KMS-11 (cell line): Measurements from ENCODE around the gene FOXI3.
"Not testable (repeated sequence)": the region's sequence is repeated elsewhere in the genome, so short reads cannot be mapped to it uniquely, and the experiment has no call there.

Experiments used
- H2AFZ ChIP-seq: fragments of 200-600 bp; sonication (generic); 2 replicates; pipeline ENCODE4 v1.6.1; 2016; ENCODE audit warnings: antibody characterized with exemption, mixed run types, low read depth
- H3K27ac ChIP-seq: fragments of 200-600 bp; sonication (generic); 2 replicates; pipeline ENCODE4 v1.6.1; 2016; ENCODE audit warnings: mild to moderate bottlenecking, mixed run types
- H3K27me3 ChIP-seq: fragments of 200-600 bp; sonication (generic); 2 replicates; pipeline ENCODE4 v1.6.1; 2017; ENCODE audit warnings: mild to moderate bottlenecking, low read depth, mixed run types, moderate library complexity; ENCODE audit not compliant: insufficient read depth
- H3K36me3 ChIP-seq: fragments of 200-600 bp; sonication (generic); 2 replicates; pipeline ENCODE4 v1.6.1; 2017; ENCODE audit warnings: mild to moderate bottlenecking, mixed run types; ENCODE audit not compliant: insufficient read depth
- H3K4me1 ChIP-seq: fragments of 200-600 bp; sonication (generic); 2 replicates; pipeline ENCODE4 v1.6.1; 2016; ENCODE audit warnings: mild to moderate bottlenecking, low read depth, mixed run types; ENCODE audit not compliant: poor library complexity, severe bottlenecking
- H3K4me2 ChIP-seq: fragments of 200-600 bp; sonication (generic); 2 replicates; pipeline ENCODE4 v1.7.0; 2016; ENCODE audit warnings: mild to moderate bottlenecking, mixed run types
- H3K4me3 ChIP-seq: fragments of 200-600 bp; sonication (generic); IDR thresholded peaks from 2 replicates; pipeline ENCODE4 v1.6.1; 2017; ENCODE audit warnings: low read depth, low read length, mixed read lengths; ENCODE audit not compliant: insufficient read depth
- H3K79me2 ChIP-seq: fragments of 200-600 bp; sonication (generic); 2 replicates; pipeline ENCODE4 v1.6.1; 2016; ENCODE audit warnings: low read depth, mixed run types; ENCODE audit not compliant: insufficient read depth
- H3K9ac ChIP-seq: fragments of 200-600 bp; sonication (generic); 2 replicates; pipeline ENCODE4 v1.6.1; 2016; ENCODE audit warnings: mild to moderate bottlenecking, mixed run types
- H4K20me1 ChIP-seq: fragments of 200-600 bp; sonication (generic); 2 replicates; pipeline ENCODE4 v1.6.1; 2016; ENCODE audit warnings: mild to moderate bottlenecking, mixed run types; ENCODE audit not compliant: insufficient read depth
- TF ChIP-seq, protein P1 (sequence below): fragments of 200-600 bp; sonication (generic); conservative IDR thresholded peaks from 2 replicates; pipeline ENCODE4 v1.6.1; 2017; ENCODE audit warnings: low read depth, mild to moderate bottlenecking, antibody characterized with exemption, low read length, moderate library complexity, mixed read lengths

Gene FOXI3

DNA sequence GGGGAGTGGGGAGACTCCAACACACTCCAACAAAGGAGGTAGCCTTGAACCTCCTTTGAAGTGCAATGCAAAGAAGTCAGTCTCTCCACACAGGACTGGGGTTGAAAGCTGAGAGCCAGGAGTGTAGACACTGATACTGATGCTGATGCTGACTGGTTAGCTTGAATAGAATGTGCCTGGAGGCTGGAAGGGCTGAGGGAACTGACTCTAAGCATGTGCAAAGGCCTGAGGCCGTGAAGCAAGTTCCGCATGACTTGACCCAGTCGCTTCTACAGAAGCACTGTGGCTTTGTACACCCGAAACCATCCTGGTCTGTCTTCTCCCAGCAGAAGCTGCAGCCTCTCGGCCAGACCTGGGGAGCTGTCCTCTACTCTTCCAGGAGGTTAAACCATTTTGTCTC is 10.4 kb downstream of the FOXI3 start:
- Histone ChIP-seq H3K27me3 (no peaks in the 10 kb centered on the region), H3K4me3 (no peak overlapping the region), H3K4me2 (no peak overlapping the region), H2AFZ (no peak overlapping the region), H4K20me1 (no peaks in the 10 kb centered on the region), H3K4me1 (no peaks in the 10 kb centered on the region), H3K27ac (no peak overlapping the region), H3K9ac (no peak overlapping the region), H3K36me3 (no peaks in the 10 kb centered on the region), H3K79me2 (no peaks in the 10 kb centered on the region)
- TF ChIP-seq, protein P1, sequence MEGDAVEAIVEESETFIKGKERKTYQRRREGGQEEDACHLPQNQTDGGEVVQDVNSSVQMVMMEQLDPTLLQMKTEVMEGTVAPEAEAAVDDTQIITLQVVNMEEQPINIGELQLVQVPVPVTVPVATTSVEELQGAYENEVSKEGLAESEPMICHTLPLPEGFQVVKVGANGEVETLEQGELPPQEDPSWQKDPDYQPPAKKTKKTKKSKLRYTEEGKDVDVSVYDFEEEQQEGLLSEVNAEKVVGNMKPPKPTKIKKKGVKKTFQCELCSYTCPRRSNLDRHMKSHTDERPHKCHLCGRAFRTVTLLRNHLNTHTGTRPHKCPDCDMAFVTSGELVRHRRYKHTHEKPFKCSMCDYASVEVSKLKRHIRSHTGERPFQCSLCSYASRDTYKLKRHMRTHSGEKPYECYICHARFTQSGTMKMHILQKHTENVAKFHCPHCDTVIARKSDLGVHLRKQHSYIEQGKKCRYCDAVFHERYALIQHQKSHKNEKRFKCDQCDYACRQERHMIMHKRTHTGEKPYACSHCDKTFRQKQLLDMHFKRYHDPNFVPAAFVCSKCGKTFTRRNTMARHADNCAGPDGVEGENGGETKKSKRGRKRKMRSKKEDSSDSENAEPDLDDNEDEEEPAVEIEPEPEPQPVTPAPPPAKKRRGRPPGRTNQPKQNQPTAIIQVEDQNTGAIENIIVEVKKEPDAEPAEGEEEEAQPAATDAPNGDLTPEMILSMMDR = no peak

DNA sequence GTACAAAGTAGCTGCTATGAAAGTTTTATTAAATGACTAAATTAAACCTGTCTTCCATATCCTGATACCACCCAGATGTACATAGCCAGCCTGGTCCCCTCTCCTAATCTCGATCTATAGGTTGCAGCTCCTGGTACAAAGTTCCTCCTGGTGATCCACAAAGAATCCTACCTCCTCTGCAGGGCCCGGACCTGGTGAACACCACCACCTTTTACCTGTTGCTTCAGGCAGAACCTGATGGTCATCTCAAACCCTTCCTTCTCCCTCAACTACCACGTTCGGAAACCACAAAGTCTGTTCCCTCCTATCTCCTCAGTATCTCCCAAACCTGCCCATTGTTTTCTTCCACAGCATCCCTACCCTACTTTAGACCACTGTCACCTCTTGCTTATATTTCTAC is 15.5 kb downstream of the FOXI3 start:
- Histone ChIP-seq H3K79me2 (no peaks in the 10 kb centered on the region), H3K36me3 (no peaks in the 10 kb centered on the region), H2AFZ (no peak overlapping the region), H3K4me1 (no peaks in the 10 kb centered on the region), H3K27me3 (no peaks in the 10 kb centered on the region), H3K4me2 (no peak overlapping the region), H3K4me3 (no peak overlapping the region), H3K9ac (no peak overlapping the region), H4K20me1 (no peaks in the 10 kb centered on the region), H3K27ac (no peak overlapping the region)
- TF ChIP-seq, protein P1 = no peak

DNA sequence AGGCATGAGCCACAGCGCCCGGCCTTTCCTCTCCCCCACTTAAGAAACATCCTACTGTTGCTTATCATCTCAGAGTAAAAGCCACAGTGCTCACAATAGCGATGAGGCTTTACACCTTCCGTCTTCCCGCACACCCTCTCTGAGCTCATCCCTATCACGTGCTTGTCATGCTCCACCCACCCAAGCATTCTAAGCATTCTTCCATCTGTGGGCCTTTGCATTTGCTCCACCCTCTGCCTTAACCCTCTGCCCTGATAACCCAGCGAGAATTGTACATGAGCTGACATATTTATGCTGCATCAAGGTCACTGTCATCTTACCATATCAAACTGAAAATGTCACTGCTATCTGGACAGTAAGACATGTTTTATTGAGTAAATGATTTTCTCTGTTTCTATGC is 22.6 kb downstream of the FOXI3 start:
- Histone ChIP-seq H3K79me2 (no peaks in the 10 kb centered on the region), H3K36me3 (no peaks in the 10 kb centered on the region), H3K27me3 (no peaks in the 10 kb centered on the region), H3K4me3 (no peak overlapping the region), H4K20me1 (no peaks in the 10 kb centered on the region), H3K9ac (no peak overlapping the region), H3K4me2 (no peak overlapping the region), H2AFZ (no peak overlapping the region), H3K27ac (no peak overlapping the region), H3K4me1 (no peaks in the 10 kb centered on the region)
- TF ChIP-seq, protein P1 = no peak

DNA sequence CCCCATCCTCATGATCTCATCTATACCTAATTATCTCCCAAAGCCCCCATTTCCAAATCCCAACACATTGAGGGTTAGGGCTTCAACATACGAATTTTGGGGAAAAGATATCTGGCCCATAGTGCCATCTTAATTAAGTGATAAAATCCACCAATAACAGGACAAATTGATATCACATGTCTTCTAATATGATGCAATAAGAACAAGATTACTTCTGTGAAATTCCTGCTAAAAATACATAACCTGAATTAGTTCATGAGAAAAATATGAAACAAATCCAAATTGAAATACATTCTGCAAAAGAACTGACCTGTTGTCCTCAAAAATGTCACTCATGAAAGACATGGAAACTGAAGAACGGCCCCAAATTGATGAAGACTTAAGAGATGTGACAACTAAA is 28.8 kb downstream of the FOXI3 start:
- Histone ChIP-seq H3K36me3 (no peaks in the 10 kb centered on the region), H3K4me3 (no peak overlapping the region), H3K27ac (no peak overlapping the region), H4K20me1 (no peaks in the 10 kb centered on the region), H3K9ac (no peak overlapping the region), H2AFZ (no peak overlapping the region), H3K79me2 (no peaks in the 10 kb centered on the region), H3K27me3 (no peaks in the 10 kb centered on the region), H3K4me1 (no peaks in the 10 kb centered on the region), H3K4me2 (no peak overlapping the region)
- TF ChIP-seq, protein P1 = no peak

DNA sequence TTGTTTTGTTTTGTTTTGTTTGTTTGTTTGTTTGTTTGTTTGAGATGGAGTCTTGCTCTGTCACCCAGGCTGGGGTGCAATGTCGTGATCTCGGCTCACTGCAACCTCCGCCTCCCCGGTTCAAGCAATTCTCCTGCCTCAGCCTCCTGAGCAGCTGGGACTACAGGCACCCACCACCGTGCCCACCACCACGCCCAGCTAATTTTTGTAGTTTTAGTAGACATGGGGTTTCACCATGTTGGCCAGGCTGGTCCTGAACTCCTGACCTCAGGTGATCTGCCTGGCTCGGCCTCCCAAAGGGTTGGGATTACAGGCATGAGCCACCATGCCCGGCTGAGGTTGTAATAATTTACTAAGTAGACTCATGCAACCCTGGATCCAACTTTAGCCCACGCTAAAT is 33.4 kb downstream of the FOXI3 start:
- not testable (repeated sequence) for H3K36me3 ChIP-seq

More for the DNA sequence above, 33.4 kb downstream of the FOXI3 start:
- not testable (repeated sequence) for H2AFZ ChIP-seq, H3K4me2 ChIP-seq, H3K9ac ChIP-seq, H3K4me3 ChIP-seq, H3K27me3 ChIP-seq, H3K79me2 ChIP-seq, H4K20me1 ChIP-seq, H3K27ac ChIP-seq, H3K4me1 ChIP-seq
